HepG2 (cell line): ENCODE results near the gene EMILIN3. TPM values are rescaled to one million over a fixed set of nuclear protein-coding genes. Genes with fewer than 3 reads are reported as not detected.

Experiments
- ERF ChIP-seq: IDR thresholded peaks from 2 replicates; pipeline ENCODE4 v1.6.1; 2018; ENCODE audit warnings: missing biosample characterization, missing genetic modification reagents
- KLF16 ChIP-seq, 2 experiments: sonication (generic) in 1 of 2; formaldehyde crosslinking in 1 of 2; IDR thresholded peaks; 2 replicates each; pipeline versions ENCODE4 v1.6.1 to v1.8.0; 2016 to 2023; ENCODE audit warnings: missing genetic modification reagents in 2 of 2, missing compliant biosample characterization in 1 of 2
- MATR3 ChIP-seq: sonication (generic); formaldehyde crosslinking; IDR thresholded peaks from 2 replicates; pipeline ENCODE4 v1.4.0; 2020; ENCODE audit warnings: missing genetic modification reagents
- MED1 ChIP-seq: sonication (generic); formaldehyde crosslinking; IDR thresholded peaks from 2 replicates; pipeline ENCODE4 v1.4.0; 2020; ENCODE audit warnings: missing genetic modification reagents
- MEIS1 ChIP-seq: sonication (generic); formaldehyde crosslinking; IDR thresholded peaks from 2 replicates; pipeline ENCODE4 v1.9.0; 2021; ENCODE audit warnings: mild to moderate bottlenecking, missing genetic modification reagents, moderate library complexity, borderline replicate concordance
- NFKB2 ChIP-seq: sonication (generic); formaldehyde crosslinking; IDR thresholded peaks from 2 replicates; pipeline ENCODE4 v1.4.0; 2020; ENCODE audit warnings: missing genetic modification reagents, borderline replicate concordance
- RXRB ChIP-seq: IDR thresholded peaks from 2 replicates; pipeline ENCODE4 v1.6.1; 2016; ENCODE audit warnings: borderline replicate concordance, missing genetic modification reagents, missing compliant biosample characterization
- SNAPC2 ChIP-seq: sonication (generic); formaldehyde crosslinking; IDR thresholded peaks from 2 replicates; pipeline ENCODE4 v1.8.1; 2022; ENCODE audit warnings: mild to moderate bottlenecking, missing genetic modification reagents
- TCF12 ChIP-seq, 2 experiments: fragments of 450-650 bp in 1 of 2; sonication (generic) in 1 of 2; formaldehyde crosslinking in 1 of 2; IDR thresholded peaks; 2 replicates each; pipeline versions ENCODE4 v1.6.1 to v1.8.0; 2017 to 2022; ENCODE audit warnings: antibody characterized with exemption in 1 of 2, mild to moderate bottlenecking in 1 of 2, missing genetic modification reagents in 1 of 2, moderate library complexity in 1 of 2
- ZBTB3 ChIP-seq: sonication (generic); formaldehyde crosslinking; IDR thresholded peaks from 2 replicates; pipeline ENCODE4 v1.4.0; 2020; ENCODE audit warnings: low read depth, mild to moderate bottlenecking, moderate library complexity, missing genetic modification reagents, borderline replicate concordance
- ZNF205 ChIP-seq: IDR thresholded peaks from 2 replicates; pipeline ENCODE4 v1.6.1; 2018; ENCODE audit warnings: missing biosample characterization, missing genetic modification reagents
- ZNF30 ChIP-seq: sonication (generic); formaldehyde crosslinking; IDR thresholded peaks from 2 replicates; pipeline ENCODE4 v1.5.0; 2020; ENCODE audit warnings: mild to moderate bottlenecking, missing genetic modification reagents
- ZNF354B ChIP-seq: sonication (generic); formaldehyde crosslinking; IDR thresholded peaks from 2 replicates; pipeline ENCODE4 v1.8.0; 2022; ENCODE audit warnings: mild to moderate bottlenecking, missing genetic modification reagents
- ZNF780A ChIP-seq: sonication (generic); formaldehyde crosslinking; IDR thresholded peaks from 2 replicates; pipeline ENCODE4 v1.8.0; 2022; ENCODE audit warnings: mild to moderate bottlenecking, missing genetic modification reagents, moderate library complexity
- ZNF792 ChIP-seq: IDR thresholded peaks from 2 replicates; pipeline ENCODE4 v1.6.1; 2016
- ZZZ3 ChIP-seq: sonication (generic); formaldehyde crosslinking; IDR thresholded peaks from 2 replicates; pipeline ENCODE4 v1.4.0; 2020; ENCODE audit warnings: missing genetic modification reagents, mild to moderate bottlenecking, borderline replicate concordance
- polyA plus RNA-seq, 8 experiments: library from polyadenylated mRNA; depleted of rRNA in 3 of 8; stranded (reverse) in 7 of 8; unstranded in 1 of 8; fragments of >200 nt; fragmentation: Illumina TruSeq in 4 of 8; extraction: Trizol in 4 of 8; gene quantifications; 2 replicates each; pipeline versions ENCODE4 v1.2.1 to v1.2.3, GENCODE V29; 2011 to 2016; ENCODE audit warnings: low read depth in 4 of 8, missing spikeins in 1 of 8, mixed read lengths in 1 of 8; ENCODE audit not compliant: insufficient read depth in 1 of 8
- total RNA-seq, 5 experiments: library from RNA; depleted of rRNA; stranded (reverse); fragments of >200 nt; fragmentation: Illumina TruSeq; extraction: Trizol; gene quantifications; 2 replicates each; pipeline ENCODE4 v1.2.3, GENCODE V29; 2016; ENCODE audit warnings: low read depth in 1 of 5
- TF ChIP-seq, protein P1 (sequence below): sonication (generic); formaldehyde crosslinking; IDR thresholded peaks from 2 replicates; pipeline ENCODE4 v1.4.0; 2020; ENCODE audit warnings: missing genetic modification reagents
- TF ChIP-seq, protein P2 (sequence below): IDR thresholded peaks from 2 replicates; pipeline ENCODE4 v1.6.1; 2016
- TF ChIP-seq, protein P3 (sequence below): sonication (generic); formaldehyde crosslinking; IDR thresholded peaks from 2 replicates; pipeline ENCODE4 v1.8.0; 2022; ENCODE audit warnings: missing genetic modification reagents, mild to moderate bottlenecking, moderate library complexity, borderline replicate concordance

Gene EMILIN3
- total and polyA plus RNA-seq, 2 of the 13 experiments (the other 11 are each of a cell fraction or from before 2014, with no cell fraction given) = 0.25 to 0.29 TPM

DNA sequence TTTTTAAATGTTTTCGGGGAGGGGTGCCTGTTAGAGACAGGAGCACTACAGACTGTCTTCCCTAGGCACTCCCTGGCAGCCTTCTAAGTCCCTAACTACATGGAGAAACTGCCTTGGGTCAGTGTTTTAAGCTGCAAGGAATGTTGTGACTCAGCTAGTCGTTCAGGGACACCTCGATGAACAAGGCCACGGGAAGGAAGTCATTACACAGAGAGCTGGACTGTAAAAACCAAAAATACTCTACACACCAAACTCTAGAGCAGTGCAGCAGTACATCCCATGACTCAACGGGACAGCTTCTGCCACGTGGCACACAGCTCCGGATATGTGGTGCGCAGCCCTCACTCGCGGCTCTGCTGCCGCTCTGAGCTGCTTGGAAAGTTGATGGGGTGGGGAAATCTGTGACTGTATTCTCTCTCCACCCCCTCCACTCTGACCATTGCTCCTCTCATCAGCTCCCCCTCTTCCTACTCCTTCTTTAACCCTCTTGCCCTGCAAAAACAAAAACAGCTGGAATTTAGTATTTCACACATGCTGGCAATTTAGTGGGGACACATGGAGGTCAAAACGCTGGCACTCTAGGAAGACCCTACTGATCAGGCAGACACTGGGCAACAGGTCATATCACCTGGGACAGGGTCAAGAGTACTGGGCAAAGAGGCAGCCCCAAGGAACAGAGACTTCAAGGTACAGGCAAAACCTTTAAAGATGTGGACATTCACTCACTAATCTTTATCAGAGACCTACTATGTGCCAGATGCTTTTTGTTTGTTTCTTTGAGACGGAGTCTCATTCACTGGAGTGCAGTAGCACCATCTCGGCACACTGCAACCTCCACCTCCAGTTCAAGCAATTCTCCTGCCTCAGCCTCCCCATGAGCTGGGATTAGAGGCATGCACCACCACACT lies 36.9 kb downstream of the EMILIN3 start (continued):
- TF ChIP-seq, protein P1, sequence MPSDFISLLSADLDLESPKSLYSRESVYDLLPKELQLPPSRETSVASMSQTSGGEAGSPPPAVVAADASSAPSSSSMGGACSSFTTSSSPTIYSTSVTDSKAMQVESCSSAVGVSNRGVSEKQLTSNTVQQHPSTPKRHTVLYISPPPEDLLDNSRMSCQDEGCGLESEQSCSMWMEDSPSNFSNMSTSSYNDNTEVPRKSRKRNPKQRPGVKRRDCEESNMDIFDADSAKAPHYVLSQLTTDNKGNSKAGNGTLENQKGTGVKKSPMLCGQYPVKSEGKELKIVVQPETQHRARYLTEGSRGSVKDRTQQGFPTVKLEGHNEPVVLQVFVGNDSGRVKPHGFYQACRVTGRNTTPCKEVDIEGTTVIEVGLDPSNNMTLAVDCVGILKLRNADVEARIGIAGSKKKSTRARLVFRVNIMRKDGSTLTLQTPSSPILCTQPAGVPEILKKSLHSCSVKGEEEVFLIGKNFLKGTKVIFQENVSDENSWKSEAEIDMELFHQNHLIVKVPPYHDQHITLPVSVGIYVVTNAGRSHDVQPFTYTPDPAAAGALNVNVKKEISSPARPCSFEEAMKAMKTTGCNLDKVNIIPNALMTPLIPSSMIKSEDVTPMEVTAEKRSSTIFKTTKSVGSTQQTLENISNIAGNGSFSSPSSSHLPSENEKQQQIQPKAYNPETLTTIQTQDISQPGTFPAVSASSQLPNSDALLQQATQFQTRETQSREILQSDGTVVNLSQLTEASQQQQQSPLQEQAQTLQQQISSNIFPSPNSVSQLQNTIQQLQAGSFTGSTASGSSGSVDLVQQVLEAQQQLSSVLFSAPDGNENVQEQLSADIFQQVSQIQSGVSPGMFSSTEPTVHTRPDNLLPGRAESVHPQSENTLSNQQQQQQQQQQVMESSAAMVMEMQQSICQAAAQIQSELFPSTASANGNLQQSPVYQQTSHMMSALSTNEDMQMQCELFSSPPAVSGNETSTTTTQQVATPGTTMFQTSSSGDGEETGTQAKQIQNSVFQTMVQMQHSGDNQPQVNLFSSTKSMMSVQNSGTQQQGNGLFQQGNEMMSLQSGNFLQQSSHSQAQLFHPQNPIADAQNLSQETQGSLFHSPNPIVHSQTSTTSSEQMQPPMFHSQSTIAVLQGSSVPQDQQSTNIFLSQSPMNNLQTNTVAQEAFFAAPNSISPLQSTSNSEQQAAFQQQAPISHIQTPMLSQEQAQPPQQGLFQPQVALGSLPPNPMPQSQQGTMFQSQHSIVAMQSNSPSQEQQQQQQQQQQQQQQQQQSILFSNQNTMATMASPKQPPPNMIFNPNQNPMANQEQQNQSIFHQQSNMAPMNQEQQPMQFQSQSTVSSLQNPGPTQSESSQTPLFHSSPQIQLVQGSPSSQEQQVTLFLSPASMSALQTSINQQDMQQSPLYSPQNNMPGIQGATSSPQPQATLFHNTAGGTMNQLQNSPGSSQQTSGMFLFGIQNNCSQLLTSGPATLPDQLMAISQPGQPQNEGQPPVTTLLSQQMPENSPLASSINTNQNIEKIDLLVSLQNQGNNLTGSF (CRISPR knock-in tag) = peak; percentile 87
- TF ChIP-seq ZNF205 = 0 out of 2 replicates have a peak, but pooled peaks have one; percentile 8
- TF ChIP-seq MATR3 (CRISPR knock-in tag) = no peak
- peak; percentile 69 for TF ChIP-seq MED1 (CRISPR knock-in tag)
- TF ChIP-seq TCF12 (IDR thresholded peaks at IDR 0.05) = no peak
- TF ChIP-seq TCF12 (CRISPR knock-in tag; IDR thresholded peaks at IDR 0.05) = no peak
- peak; percentile 59 for TF ChIP-seq RXRB (CRISPR knock-in tag)
- no peak for TF ChIP-seq SNAPC2 (CRISPR knock-in tag)
- TF ChIP-seq ERF (CRISPR knock-in tag) = peak; percentile 78; the same call in 1 of the 2 replicates
- TF ChIP-seq NFKB2 (CRISPR knock-in tag) = peak; percentile 86; the same call in 1 of the 2 replicates
- TF ChIP-seq ZNF30 (CRISPR knock-in tag) = no peak
- TF ChIP-seq MEIS1 = peak; percentile 75; the same call in 1 of the 2 replicates
- 0 out of 2 replicates have a peak, but pooled peaks have one; percentile 60 for TF ChIP-seq ZNF780A
- TF ChIP-seq ZBTB3 = peak; percentile 78; the same call in 1 of the 2 replicates
- TF ChIP-seq KLF16 (CRISPR knock-in tag; IDR thresholded peaks at IDR 0.05) = peak in 1 of 2 experiments; percentile 82; a peak in 1 of 4 replicates
- no peak; the same call in 1 of the 2 replicates for TF ChIP-seq ZNF354B (CRISPR knock-in tag)
- TF ChIP-seq, protein P2, sequence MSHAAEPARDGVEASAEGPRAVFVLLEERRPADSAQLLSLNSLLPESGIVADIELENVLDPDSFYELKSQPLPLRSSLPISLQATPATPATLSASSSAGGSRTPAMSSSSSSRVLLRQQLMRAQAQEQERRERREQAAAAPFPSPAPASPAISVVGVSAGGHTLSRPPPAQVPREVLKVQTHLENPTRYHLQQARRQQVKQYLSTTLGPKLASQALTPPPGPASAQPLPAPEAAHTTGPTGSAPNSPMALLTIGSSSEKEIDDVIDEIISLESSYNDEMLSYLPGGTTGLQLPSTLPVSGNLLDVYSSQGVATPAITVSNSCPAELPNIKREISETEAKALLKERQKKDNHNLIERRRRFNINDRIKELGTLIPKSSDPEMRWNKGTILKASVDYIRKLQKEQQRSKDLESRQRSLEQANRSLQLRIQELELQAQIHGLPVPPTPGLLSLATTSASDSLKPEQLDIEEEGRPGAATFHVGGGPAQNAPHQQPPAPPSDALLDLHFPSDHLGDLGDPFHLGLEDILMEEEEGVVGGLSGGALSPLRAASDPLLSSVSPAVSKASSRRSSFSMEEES (CRISPR knock-in tag) = peak; percentile 88
- peak; percentile 57; the same call in 1 of the 2 replicates for TF ChIP-seq ZZZ3 (CRISPR knock-in tag)
- TF ChIP-seq, protein P3, sequence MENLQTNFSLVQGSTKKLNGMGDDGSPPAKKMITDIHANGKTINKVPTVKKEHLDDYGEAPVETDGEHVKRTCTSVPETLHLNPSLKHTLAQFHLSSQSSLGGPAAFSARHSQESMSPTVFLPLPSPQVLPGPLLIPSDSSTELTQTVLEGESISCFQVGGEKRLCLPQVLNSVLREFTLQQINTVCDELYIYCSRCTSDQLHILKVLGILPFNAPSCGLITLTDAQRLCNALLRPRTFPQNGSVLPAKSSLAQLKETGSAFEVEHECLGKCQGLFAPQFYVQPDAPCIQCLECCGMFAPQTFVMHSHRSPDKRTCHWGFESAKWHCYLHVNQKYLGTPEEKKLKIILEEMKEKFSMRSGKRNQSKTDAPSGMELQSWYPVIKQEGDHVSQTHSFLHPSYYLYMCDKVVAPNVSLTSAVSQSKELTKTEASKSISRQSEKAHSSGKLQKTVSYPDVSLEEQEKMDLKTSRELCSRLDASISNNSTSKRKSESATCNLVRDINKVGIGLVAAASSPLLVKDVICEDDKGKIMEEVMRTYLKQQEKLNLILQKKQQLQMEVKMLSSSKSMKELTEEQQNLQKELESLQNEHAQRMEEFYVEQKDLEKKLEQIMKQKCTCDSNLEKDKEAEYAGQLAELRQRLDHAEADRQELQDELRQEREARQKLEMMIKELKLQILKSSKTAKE (CRISPR knock-in tag) = 0 out of 2 replicates have a peak, but pooled peaks have one; percentile 41
- 0 out of 2 replicates have a peak, but pooled peaks have one; percentile 55 for TF ChIP-seq ZNF792 (CRISPR knock-in tag)
